ENCODE data around the gene C2orf72.

C2orf72 gene

GRCh38 chr2:231093933-231094332, 56.6 kb downstream of the C2orf72 start:
- DNase-seq, result no peak

DNA sequence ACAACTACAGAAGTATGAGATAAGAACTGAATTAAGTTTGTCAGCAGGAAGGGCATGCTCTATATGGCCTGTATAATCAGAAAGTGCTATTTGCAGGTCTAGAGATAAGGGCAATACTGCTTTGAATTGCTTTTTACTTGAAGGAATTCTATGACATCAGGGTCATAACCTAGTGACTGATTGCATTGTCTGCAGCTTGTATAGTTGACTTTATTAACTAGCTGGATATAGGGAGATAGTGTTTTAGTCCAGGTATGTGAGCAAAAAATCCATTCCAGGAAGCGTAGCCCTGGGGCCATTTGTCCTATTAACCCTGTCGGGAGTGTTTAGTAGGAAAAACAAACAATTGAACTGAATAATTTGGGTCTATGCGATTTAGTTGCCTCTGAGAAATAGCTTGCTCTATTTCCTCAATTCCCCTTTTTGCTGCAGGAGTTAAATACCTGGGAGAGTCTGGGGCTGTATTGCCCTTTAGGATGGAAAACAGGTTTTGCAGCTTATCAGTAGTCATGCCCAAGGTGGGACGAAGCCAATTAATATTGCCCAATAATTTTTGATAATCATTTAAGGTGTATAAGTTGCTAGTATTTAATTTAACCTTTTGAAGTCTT, 57.5 kb downstream of the C2orf72 start:
- no peak for DNase-seq
